ENCODE measurements around the gene KIF6.

- TF ChIP-seq POLR2AphosphoS5 (IDR thresholded peaks at IDR 0.05; ENCODE audit: borderline replicate concordance, low read depth, low read length) (no peak), EZH2 (IDR thresholded peaks at IDR 0.05) (no peak)
These were observed 116.4 kb downstream of the KIF6 start for GRCh38 chr6:39608652-39609345.
